ENCODE results near the gene SOX6.

DNA sequence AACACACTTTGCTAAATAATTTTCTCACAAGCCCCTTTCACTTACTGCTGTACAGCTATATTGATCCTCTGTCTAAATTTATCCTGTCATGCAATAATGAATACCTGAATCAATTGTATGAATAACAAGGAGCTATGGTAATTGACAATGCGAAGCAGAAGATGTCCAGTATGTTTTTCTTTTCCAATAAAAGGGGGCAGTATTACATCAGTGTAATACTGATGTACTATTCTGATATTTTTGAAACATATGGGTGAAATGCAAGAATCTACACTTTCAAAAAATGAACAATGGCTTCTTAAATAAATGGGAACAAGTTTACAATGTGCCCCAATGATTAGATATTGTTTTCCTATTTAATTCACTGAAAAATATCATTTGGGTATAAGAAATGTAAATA lies 315.1 kb downstream of the SOX6 start:
- TF ChIP-seq, protein P1, sequence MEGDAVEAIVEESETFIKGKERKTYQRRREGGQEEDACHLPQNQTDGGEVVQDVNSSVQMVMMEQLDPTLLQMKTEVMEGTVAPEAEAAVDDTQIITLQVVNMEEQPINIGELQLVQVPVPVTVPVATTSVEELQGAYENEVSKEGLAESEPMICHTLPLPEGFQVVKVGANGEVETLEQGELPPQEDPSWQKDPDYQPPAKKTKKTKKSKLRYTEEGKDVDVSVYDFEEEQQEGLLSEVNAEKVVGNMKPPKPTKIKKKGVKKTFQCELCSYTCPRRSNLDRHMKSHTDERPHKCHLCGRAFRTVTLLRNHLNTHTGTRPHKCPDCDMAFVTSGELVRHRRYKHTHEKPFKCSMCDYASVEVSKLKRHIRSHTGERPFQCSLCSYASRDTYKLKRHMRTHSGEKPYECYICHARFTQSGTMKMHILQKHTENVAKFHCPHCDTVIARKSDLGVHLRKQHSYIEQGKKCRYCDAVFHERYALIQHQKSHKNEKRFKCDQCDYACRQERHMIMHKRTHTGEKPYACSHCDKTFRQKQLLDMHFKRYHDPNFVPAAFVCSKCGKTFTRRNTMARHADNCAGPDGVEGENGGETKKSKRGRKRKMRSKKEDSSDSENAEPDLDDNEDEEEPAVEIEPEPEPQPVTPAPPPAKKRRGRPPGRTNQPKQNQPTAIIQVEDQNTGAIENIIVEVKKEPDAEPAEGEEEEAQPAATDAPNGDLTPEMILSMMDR (IDR thresholded peaks at IDR 0.05; ENCODE audit: insufficient read depth, low read depth, low read length) = no peak
- TF ChIP-seq EZH2 (IDR thresholded peaks at IDR 0.05; ENCODE audit: insufficient read depth, low read length) = no peak

Data from astrocyte (in vitro differentiated cells and primary cell).